A549 (cell line): ENCODE results near the gene POLR2F. TPM values are rescaled to one million over a fixed set of nuclear protein-coding genes. Genes with fewer than 3 reads are reported as not detected.

Experiments used
- ATAC-seq, 2 experiments: fragments of 200-7000 bp in 1 of 2; fragments of >200 bp in 1 of 2; cut with Nextera tagmentation in 1 of 2; cut with Tn5 transposase in 1 of 2; 3 replicates each; pipeline versions ENCODE4 v1.8.0 to v1.9.1; 2018 to 2020; ENCODE audit warnings: mild to moderate bottlenecking in 1 of 2, moderate library complexity in 1 of 2
- CTCF ChIA-PET: fragments of 300-600 bp; sonication (Branson Sonifier 250); formaldehyde crosslinking; extraction: SDS; loops from one replicate; lab custom pipeline; 2021; ENCODE audit warnings: antibody characterized with exemption, inconsistent platforms; lab: Yijun Ruan, JAX
- POLR2A ChIA-PET: fragments of 350-600 bp; formaldehyde crosslinking; extraction: SDS; loops from one replicate; lab custom pipeline; 2021; ENCODE audit warnings: antibody characterized with exemption, inconsistent platforms; lab: Yijun Ruan, JAX
- DNase-seq, 2 experiments: peaks; one replicate each; pipeline versions ENCODE4 v3.0.0 to v3.0.0-alpha.2; 2011 to 2016; ENCODE audit warnings: low read depth in 1 of 2, low spot score in 1 of 2
- FAIRE-seq: peaks from 2 replicates; lab custom pipeline; 2011; peaks lifted over from hg19 to GRCh38; lab: Jason Lieb, UNC
- H3K27ac ChIP-seq, 2 experiments: fragments of >200 bp; sonication (Bioruptor Twin); formaldehyde crosslinking; 3 replicates each; pipeline ENCODE4 v1.5.1; 2016 to 2017
- H3K4me1 ChIP-seq: fragments of >200 bp; sonication (Bioruptor Twin); formaldehyde crosslinking; 3 replicates; pipeline ENCODE4 v1.6.1; 2016
- H3K4me2 ChIP-seq: fragments of >200 bp; sonication (Bioruptor Twin); formaldehyde crosslinking; 3 replicates; pipeline ENCODE4 v1.6.1; 2016
- H3K4me3 ChIP-seq: fragments of >200 bp; sonication (Bioruptor Twin); formaldehyde crosslinking; 3 replicates; pipeline ENCODE4 v1.5.1; 2016
- H3K9me3 ChIP-seq: fragments of >200 bp; sonication (Bioruptor Twin); formaldehyde crosslinking; 3 replicates; pipeline ENCODE4 v1.6.1; 2016
- BHLHE40 ChIP-seq: IDR thresholded peaks from 2 replicates; pipeline ENCODE4 v1.6.1; 2012; ENCODE audit warnings: low read depth, low read length, inconsistent platforms
- EHF ChIP-seq: fragments of 250-450 bp; sonication (Bioruptor Pico); IDR thresholded peaks from 2 replicates; pipeline ENCODE4 v1.5.0; 2020; ENCODE audit warnings: mild to moderate bottlenecking
- FOSL2 ChIP-seq, 2 experiments: fragments of 450-650 bp in 1 of 2; fragments of >200 bp in 1 of 2; sonication (Bioruptor Twin) in 1 of 2; formaldehyde crosslinking; IDR thresholded peaks; 2 replicates each; pipeline versions ENCODE4 v1.5.0 to v1.6.1; 2016 to 2020; ENCODE audit warnings: mild to moderate bottlenecking in 1 of 2, moderate library complexity in 1 of 2
- HEYL ChIP-seq: fragments of 250-450 bp; sonication (Bioruptor Pico); IDR thresholded peaks from 2 replicates; pipeline ENCODE4 v1.8.0; 2021; ENCODE audit warnings: mild to moderate bottlenecking, moderate library complexity
- HOXA7 ChIP-seq: fragments of 250-450 bp; sonication (Bioruptor Pico); IDR thresholded peaks from 2 replicates; pipeline ENCODE4 v1.5.0; 2020; ENCODE audit warnings: mild to moderate bottlenecking, moderate library complexity
- HOXB5 ChIP-seq: fragments of 250-450 bp; sonication (Bioruptor Pico); IDR thresholded peaks from 2 replicates; pipeline ENCODE4 v1.5.0; 2020; ENCODE audit warnings: mild to moderate bottlenecking, moderate library complexity
- JUN ChIP-seq, 2 experiments: fragments of >200 bp; sonication (Bioruptor Twin); formaldehyde crosslinking; IDR thresholded peaks; 2 replicates in 1 of 2; 3 replicates in 1 of 2; pipeline ENCODE4 v1.6.1; 2016 to 2017
- PHF8 ChIP-seq: fragments of 200-600 bp; sonication (generic); IDR thresholded peaks from 2 replicates; pipeline ENCODE4 v1.6.1; 2016; ENCODE audit warnings: low read depth, mild to moderate bottlenecking, antibody characterized with exemption, moderate library complexity, borderline replicate concordance
- POLR2A ChIP-seq: IDR thresholded peaks from 2 replicates; pipeline ENCODE4 v1.6.1; 2012; ENCODE audit warnings: mild to moderate bottlenecking, low read length
- SMC3 ChIP-seq: fragments of >200 bp; sonication (Bioruptor Twin); formaldehyde crosslinking; IDR thresholded peaks from 3 replicates; pipeline ENCODE4 v1.6.1; 2018; ENCODE audit warnings: inconsistent platforms
- ZC3H11A ChIP-seq: fragments of 450-650 bp; IDR thresholded peaks from 2 replicates; pipeline ENCODE4 v1.6.1; 2014; ENCODE audit warnings: antibody characterized with exemption, mild to moderate bottlenecking
- WGBS: methylation state at CpG from one replicate; pipeline ENCODE4 v1.1.6; 2017; ENCODE audit errors: missing lambda C conversion rate; 5-methylcytosine and 5-hydroxymethylcytosine counted together
- polyA plus RNA-seq, 4 experiments: library from polyadenylated mRNA; depleted of rRNA in 3 of 4; stranded (reverse); fragments of >200 nt; fragmentation: RNase III in 1 of 4; extraction: RNeasy Plus Mini Kit Qiagen cat#74134 plus additional on column Dnase treatment in 1 of 4; gene quantifications; 2 replicates in 3 of 4; 3 replicates in 1 of 4; pipeline ENCODE4 v1.2.3, GENCODE V29; 2011 to 2017
- TF ChIP-seq, protein P1 (sequence below): IDR thresholded peaks from 2 replicates; pipeline ENCODE4 v1.6.1; 2012
- TF ChIP-seq, protein P2 (sequence below): fragments of >200 bp; sonication (Bioruptor Twin); formaldehyde crosslinking; IDR thresholded peaks from 3 replicates; pipeline ENCODE4 v1.5.1; 2016
- TF ChIP-seq, protein P3 (sequence below): IDR thresholded peaks from 2 replicates; pipeline ENCODE4 v1.6.1; 2012; ENCODE audit warnings: low read depth, borderline replicate concordance
- TF ChIP-seq, protein P4 (sequence below): fragments of >200 bp; sonication (Bioruptor Twin); formaldehyde crosslinking; IDR thresholded peaks from 3 replicates; pipeline ENCODE4 v1.6.1; 2016

POLR2F gene
- polyA plus RNA-seq, 2 of the 4 experiments (the other 2 are of a cell fraction) = 90.0 to 183 TPM

DNA sequence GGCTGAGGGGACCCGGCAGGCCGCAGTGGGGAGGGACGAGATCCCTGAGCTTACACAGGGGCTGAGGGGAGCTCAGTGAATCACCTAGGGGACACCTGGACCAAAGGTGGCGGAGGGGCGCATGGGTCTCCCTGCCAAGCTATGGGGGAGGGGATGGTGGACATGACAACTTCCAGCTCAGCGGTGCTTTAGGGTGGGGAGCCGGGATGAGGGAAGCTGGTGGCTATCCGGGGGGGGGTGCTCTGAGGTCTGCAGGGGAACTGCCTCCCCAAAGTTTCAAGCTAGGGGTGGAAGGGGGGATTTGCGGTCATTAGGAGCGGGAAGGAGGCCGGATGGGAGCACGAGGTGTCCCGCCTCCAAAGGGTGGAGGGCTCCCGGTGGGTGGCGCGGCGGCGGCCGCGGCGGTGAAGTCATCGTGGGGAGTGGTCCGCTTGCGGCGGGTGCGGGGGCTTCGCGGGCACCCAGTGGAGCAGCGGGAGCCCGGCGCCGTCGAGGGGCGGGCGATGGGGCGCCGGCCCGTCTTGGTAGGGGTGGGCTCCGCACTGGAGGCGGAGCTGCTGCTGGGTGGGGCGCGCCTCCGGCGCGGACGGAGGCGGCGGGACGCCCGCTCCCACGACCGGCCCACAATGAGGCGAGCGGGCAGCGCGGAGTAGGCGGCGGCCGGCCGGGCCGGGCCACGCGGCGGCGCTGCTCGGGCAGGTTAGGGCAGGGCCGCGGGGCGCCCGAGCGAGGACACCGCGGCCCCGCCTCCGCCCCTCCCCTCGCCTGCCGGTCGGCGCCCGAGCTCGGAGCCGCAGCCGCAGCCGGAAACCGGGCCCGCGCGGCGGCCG is 47.8 kb upstream of the POLR2F start, which contains the start of gene MICALL1:
Gene MICALL1, plus strand, starts transcription at position 764 of the 830 bp plus-strand sequence. CDS start 126 bp downstream, outside the sequence.
- peak; percentile 51 to 64 for DNase-seq
- no peak for FAIRE-seq
- ATAC-seq = peak; percentile 79 to 84
- Histone ChIP-seq H3K4me3 (peak within 1 kb of the TSS; percentile 95), H3K27ac (peak within 1 kb of the TSS; percentile 99), H3K9me3 (no peaks in the 10 kb centered on the region), H3K4me1 (peaks cover 28% of the 10 kb centered on the region), H3K4me2 (peak within 1 kb of the TSS; percentile 98)
- 0% methylated on average over 5 of the region's 90 CpGs for WGBS
- peak; percentile 28; the same call in 1 of the 2 replicates for TF ChIP-seq POLR2A
- TF ChIP-seq HOXB5 (CRISPR knock-in tag) = peak; percentile 36; the same call in 1 of the 2 replicates
- no peak for TF ChIP-seq ZC3H11A
- TF ChIP-seq, protein P1, sequence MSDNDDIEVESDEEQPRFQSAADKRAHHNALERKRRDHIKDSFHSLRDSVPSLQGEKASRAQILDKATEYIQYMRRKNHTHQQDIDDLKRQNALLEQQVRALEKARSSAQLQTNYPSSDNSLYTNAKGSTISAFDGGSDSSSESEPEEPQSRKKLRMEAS = peak; percentile 65
- peak in 1 of 2 experiments; percentile 66; a peak in 3 of 5 replicates for TF ChIP-seq JUN (IDR thresholded peaks at IDR 0.05)
- TF ChIP-seq, protein P2, sequence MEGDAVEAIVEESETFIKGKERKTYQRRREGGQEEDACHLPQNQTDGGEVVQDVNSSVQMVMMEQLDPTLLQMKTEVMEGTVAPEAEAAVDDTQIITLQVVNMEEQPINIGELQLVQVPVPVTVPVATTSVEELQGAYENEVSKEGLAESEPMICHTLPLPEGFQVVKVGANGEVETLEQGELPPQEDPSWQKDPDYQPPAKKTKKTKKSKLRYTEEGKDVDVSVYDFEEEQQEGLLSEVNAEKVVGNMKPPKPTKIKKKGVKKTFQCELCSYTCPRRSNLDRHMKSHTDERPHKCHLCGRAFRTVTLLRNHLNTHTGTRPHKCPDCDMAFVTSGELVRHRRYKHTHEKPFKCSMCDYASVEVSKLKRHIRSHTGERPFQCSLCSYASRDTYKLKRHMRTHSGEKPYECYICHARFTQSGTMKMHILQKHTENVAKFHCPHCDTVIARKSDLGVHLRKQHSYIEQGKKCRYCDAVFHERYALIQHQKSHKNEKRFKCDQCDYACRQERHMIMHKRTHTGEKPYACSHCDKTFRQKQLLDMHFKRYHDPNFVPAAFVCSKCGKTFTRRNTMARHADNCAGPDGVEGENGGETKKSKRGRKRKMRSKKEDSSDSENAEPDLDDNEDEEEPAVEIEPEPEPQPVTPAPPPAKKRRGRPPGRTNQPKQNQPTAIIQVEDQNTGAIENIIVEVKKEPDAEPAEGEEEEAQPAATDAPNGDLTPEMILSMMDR = peak; percentile 52
- TF ChIP-seq SMC3 = peak; percentile 37; the same call in 2 of the 3 replicates
- 0 out of 2 replicates have a peak, but pooled peaks have one; percentile 22 for TF ChIP-seq HOXA7 (CRISPR knock-in tag)
- TF ChIP-seq HEYL = no peak
- peak; percentile 54; the same call in 1 of the 2 replicates for TF ChIP-seq PHF8
- TF ChIP-seq, protein P3, sequence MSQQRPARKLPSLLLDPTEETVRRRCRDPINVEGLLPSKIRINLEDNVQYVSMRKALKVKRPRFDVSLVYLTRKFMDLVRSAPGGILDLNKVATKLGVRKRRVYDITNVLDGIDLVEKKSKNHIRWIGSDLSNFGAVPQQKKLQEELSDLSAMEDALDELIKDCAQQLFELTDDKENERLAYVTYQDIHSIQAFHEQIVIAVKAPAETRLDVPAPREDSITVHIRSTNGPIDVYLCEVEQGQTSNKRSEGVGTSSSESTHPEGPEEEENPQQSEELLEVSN = no peak; the same call in 1 of the 2 replicates
- TF ChIP-seq FOSL2 (IDR thresholded peaks at IDR 0.05) = no peak
- TF ChIP-seq FOSL2 (CRISPR knock-in tag; IDR thresholded peaks at IDR 0.05) = no peak
- POLR2A ChIA-PET = interaction anchor here (0.6 to 1.6 kb wide), 9 partner anchors 9 to 298 kb away, joined by 3 to 9 read pairs (median 5); partner anchors contain the start of genes C22orf23 and POLR2F
- CTCF ChIA-PET = interaction anchor here (0.6 to 2.9 kb wide), 18 partner anchors 8 to 298 kb away, joined by 3 to 20 read pairs (median 4); partner anchors contain the start of genes C22orf23 and POLR2F

DNA sequence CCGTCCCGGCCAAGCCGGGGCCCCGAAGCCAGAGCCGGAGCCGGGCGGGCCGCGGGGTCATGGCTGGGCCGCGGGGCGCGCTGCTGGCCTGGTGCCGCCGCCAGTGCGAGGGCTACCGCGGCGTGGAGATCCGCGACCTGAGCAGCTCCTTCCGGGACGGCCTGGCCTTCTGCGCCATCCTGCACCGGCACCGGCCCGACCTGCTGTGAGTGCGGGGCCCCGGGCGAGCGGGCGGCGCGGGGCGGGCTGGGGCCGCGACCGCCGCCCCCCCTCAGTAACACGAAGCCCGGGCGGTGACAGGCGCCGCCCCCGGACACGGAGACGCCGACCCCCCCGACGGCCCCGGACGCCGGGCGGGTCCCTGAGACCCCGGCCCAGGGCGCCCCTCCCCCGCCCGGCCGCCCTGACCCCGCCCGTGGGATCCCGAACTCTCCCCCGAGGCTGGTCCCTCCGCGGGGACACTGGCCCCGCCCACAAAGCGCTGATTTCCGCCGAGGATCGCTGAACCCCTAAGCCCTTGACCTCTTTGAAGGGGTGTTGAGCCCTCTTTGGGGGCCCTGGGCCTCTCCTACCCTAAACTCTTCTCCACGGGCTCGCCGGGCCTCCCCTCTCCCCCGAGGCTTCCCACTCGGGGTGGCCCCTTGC is 47.0 kb upstream of the POLR2F start:
- no CpG with 5 or more reads among the region's 75 CpGs for WGBS
- peak overlapping the region; percentile 98 for H3K4me2 ChIP-seq

More for the DNA sequence above, 47.0 kb upstream of the POLR2F start:
- no peaks in the 10 kb centered on the region for H3K9me3 ChIP-seq
- TF ChIP-seq, protein P2 = peak; percentile 3; the same call in 2 of the 3 replicates
- TF ChIP-seq EHF (CRISPR knock-in tag) (no peak), POLR2A (peak; percentile 2; the same call in 1 of the 2 replicates), BHLHE40 (no peak), JUN (IDR thresholded peaks at IDR 0.05) (peak in 1 of 2 experiments; percentile 29; a peak in 1 of 5 replicates)
- TF ChIP-seq, protein P4, sequence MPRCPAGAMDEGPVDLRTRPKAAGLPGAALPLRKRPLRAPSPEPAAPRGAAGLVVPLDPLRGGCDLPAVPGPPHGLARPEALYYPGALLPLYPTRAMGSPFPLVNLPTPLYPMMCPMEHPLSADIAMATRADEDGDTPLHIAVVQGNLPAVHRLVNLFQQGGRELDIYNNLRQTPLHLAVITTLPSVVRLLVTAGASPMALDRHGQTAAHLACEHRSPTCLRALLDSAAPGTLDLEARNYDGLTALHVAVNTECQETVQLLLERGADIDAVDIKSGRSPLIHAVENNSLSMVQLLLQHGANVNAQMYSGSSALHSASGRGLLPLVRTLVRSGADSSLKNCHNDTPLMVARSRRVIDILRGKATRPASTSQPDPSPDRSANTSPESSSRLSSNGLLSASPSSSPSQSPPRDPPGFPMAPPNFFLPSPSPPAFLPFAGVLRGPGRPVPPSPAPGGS = peak; percentile 17; the same call in 1 of the 3 replicates
- peak overlapping the region; percentile 99 for H3K27ac ChIP-seq
- DNase-seq (no peak), ATAC-seq (peak in 1 of 2 experiments; percentile 26; a peak in 3 of 6 replicates), FAIRE-seq (no peak)
- H3K4me3 ChIP-seq = peak overlapping the region; percentile 95
- peaks cover 28% of the 10 kb centered on the region for H3K4me1 ChIP-seq
- ChIA-PET POLR2A (interaction anchor here (0.6 to 1.6 kb wide), 5 partner anchors 10 to 145 kb away, joined by 3 to 9 read pairs (median 7); partner anchors contain the start of genes C22orf23 and POLR2F), CTCF (interaction anchor here (0.6 to 2.9 kb wide), 16 partner anchors 8 to 299 kb away, joined by 3 to 20 read pairs (median 5); partner anchors contain the start of genes C22orf23 and POLR2F)
